Measurements from ENCODE around the gene SLC16A7.

GRCh38 chr12:59675461-59675860 is 79.6 kb downstream of the SLC16A7 start:
- TF ChIP-seq FOXP2 (optimal IDR thresholded peaks at IDR 0.05; ENCODE audit: control extremely low read depth, extremely low read length, insufficient read depth) (no peak), POLR2AphosphoS5 (IDR thresholded peaks at IDR 0.05; ENCODE audit: borderline replicate concordance, low read depth, low read length) (no peak)
